Activated CD8-positive, alpha-beta T cell treated with anti-CD3 and anti-CD28 coated beads for 36 hours (primary cell): ENCODE results near the gene HDAC8. TPM values are rescaled to one million over a fixed set of nuclear protein-coding genes. Genes with fewer than 3 reads are reported as not detected.

Experiments
- ATAC-seq: fragments of 200-7000 bp; cut with Tn5 transposase; one replicate; pipeline ENCODE4 v1.10.0; 2021; ENCODE audit warnings: mild to moderate bottlenecking, moderate library complexity
- CTCF ChIA-PET: fragments of 350-600 bp; sonication (Branson Sonifier 250); formaldehyde crosslinking; loops from one replicate; lab custom pipeline; 2021; ENCODE audit warnings: antibody characterized with exemption; lab: Charles Lee
- POLR2A ChIA-PET: fragments of 350-600 bp; sonication (Branson Sonifier 250); formaldehyde crosslinking; loops from one replicate; lab custom pipeline; 2021; ENCODE audit warnings: antibody characterized with exemption; lab: Charles Lee
- DNase-seq: peaks from one replicate; pipeline ENCODE4 v3.0.0-alpha.2; 2020
- H3K27ac Mint-ChIP-seq: one replicate; pipeline ENCODE4 v1.8.0; 2021; ENCODE audit warnings: mild to moderate bottlenecking, mixed read lengths
- H3K27me3 Mint-ChIP-seq: one replicate; pipeline ENCODE4 v1.8.0; 2021; ENCODE audit warnings: mixed read lengths
- H3K36me3 Mint-ChIP-seq: one replicate; pipeline ENCODE4 v1.8.0; 2021; ENCODE audit warnings: low read depth, mixed read lengths
- H3K4me1 Mint-ChIP-seq: one replicate; pipeline ENCODE4 v1.8.0; 2021; ENCODE audit warnings: low read depth, mixed read lengths
- H3K4me3 Mint-ChIP-seq: one replicate; pipeline ENCODE4 v1.8.0; 2021; ENCODE audit warnings: mild to moderate bottlenecking, moderate library complexity, mixed read lengths
- H3K9me3 Mint-ChIP-seq: one replicate; pipeline ENCODE4 v1.8.0; 2021; ENCODE audit warnings: mixed read lengths
- intact Hi-C: fragments of 100-400 bp; cut with micrococcal nuclease; formaldehyde crosslinking; loops from one replicate; pipeline ENCODE4 v1.10.0; 2022
- total RNA-seq, 2 experiments: library from RNA; stranded (reverse); gene quantifications; one replicate each; pipeline ENCODE4 v1.2.3, GENCODE V29; 2021
- TF ChIP-seq, protein P1 (sequence below): fragments of 200-600 bp; IDR thresholded peaks from one replicate; pipeline ENCODE4 v1.8.0; 2022; ENCODE audit warnings: antibody characterized with exemption, mild to moderate bottlenecking

Gene HDAC8
- total RNA-seq, 2 experiments from 2014 or later: 14.6 to 17.8 TPM

DNA sequence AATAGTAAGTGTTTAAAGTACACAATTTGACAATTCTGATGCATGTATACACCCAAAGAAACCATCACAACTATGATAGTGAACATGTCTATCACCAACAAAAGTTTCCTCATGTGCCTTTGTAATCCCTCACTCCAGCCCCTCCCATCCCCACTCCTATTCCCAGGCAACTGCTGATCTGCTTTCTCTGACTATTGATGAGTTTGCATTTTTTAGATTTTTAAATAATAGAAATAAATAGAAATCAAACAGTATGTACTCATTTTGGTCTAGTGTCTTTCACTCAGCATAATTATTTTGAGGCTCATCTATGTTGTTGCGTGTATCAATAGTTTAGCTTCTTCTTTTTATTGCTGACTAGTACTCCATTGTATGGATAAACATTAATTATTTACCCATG lies 290.3 kb downstream of the HDAC8 start:
- no peak for DNase-seq
- POLR2A ChIA-PET: no interaction called here
- no peak overlapping the region for H3K27ac Mint-ChIP-seq
- H3K27me3 Mint-ChIP-seq: peaks cover 3% of the 10 kb centered on the region
- peaks cover 2% of the 10 kb centered on the region for H3K4me1 Mint-ChIP-seq
- no peak for ATAC-seq
- intact Hi-C loops: no loop called here
- TF ChIP-seq, protein P1, sequence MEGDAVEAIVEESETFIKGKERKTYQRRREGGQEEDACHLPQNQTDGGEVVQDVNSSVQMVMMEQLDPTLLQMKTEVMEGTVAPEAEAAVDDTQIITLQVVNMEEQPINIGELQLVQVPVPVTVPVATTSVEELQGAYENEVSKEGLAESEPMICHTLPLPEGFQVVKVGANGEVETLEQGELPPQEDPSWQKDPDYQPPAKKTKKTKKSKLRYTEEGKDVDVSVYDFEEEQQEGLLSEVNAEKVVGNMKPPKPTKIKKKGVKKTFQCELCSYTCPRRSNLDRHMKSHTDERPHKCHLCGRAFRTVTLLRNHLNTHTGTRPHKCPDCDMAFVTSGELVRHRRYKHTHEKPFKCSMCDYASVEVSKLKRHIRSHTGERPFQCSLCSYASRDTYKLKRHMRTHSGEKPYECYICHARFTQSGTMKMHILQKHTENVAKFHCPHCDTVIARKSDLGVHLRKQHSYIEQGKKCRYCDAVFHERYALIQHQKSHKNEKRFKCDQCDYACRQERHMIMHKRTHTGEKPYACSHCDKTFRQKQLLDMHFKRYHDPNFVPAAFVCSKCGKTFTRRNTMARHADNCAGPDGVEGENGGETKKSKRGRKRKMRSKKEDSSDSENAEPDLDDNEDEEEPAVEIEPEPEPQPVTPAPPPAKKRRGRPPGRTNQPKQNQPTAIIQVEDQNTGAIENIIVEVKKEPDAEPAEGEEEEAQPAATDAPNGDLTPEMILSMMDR: no peak
- no peaks in the 10 kb centered on the region for H3K36me3 Mint-ChIP-seq
- H3K4me3 Mint-ChIP-seq: no peak overlapping the region
- CTCF ChIA-PET: interaction anchor here (1.3 kb wide), 1 partner anchor 37 kb away, joined by 5 read pairs; no protein-coding TSS in a partner anchor
- no peaks in the 10 kb centered on the region for H3K9me3 Mint-ChIP-seq

DNA sequence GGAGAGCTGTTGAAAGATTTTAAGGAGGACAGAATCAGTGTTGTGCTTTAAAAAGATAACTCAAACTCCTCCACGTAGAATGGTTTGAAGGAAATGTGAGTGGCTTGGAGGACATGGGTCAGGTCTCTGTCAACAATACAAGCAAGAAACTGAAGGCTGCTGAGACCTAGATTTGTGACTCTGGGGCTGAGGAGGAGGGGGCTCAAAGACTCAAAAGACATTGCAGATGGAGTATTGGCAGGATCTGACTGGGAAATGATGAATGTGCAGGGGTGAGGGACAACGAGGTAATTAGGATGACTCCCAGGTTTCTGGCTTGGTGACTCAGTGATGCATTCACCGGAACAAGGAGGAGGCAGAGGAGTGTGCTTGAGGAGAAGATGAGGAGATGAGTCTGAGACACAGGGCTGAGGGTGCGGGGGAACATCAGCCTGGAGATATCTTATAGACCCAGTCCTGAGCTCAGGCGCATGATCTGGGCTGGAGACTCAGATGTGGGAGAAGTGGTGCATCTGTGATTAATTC lies 292.3 kb downstream of the HDAC8 start:
- peaks cover 2% of the 10 kb centered on the region for H3K4me1 Mint-ChIP-seq
- H3K4me3 Mint-ChIP-seq: no peak overlapping the region
- H3K9me3 Mint-ChIP-seq: no peaks in the 10 kb centered on the region
- TF ChIP-seq, protein P1: no peak
- H3K27me3 Mint-ChIP-seq: peaks cover 3% of the 10 kb centered on the region
- H3K36me3 Mint-ChIP-seq: peaks cover 11% of the 10 kb centered on the region
- ChIA-PET POLR2A (no interaction called here), CTCF (interaction anchor here (0.7 kb wide), 1 partner anchor 18 kb away, joined by 3 read pairs; no protein-coding TSS in a partner anchor)
- intact Hi-C loops: no loop called here
- DNase-seq: no peak
- ATAC-seq: no peak
- H3K27ac Mint-ChIP-seq: no peak overlapping the region

Other genes with a start within 250 kb of the HDAC8 start
- 1 to 10 TPM; 6.9 to 8.0 TPM for gene PHKA1, start 141.5 kb upstream of the HDAC8 start, total RNA-seq
- gene DMRTC1B, start 204.0 kb upstream of the HDAC8 start, total RNA-seq: not detected
- not detected for gene FAM236B, start 209.8 kb upstream of the HDAC8 start, total RNA-seq
- gene FAM236D, start 235.4 kb upstream of the HDAC8 start, total RNA-seq: not detected